ENCODE measurements around the gene POLR2C.

GRCh38 chr16:57514791-57515600 is 52.5 kb downstream of the POLR2C start:
- TF ChIP-seq CTCF (IDR thresholded peaks at IDR 0.05) (no peak), POLR2A (IDR thresholded peaks at IDR 0.05) (no peak), POLR2AphosphoS5 (IDR thresholded peaks at IDR 0.05) (no peak), EP300 (IDR thresholded peaks at IDR 0.05) (no peak)

All from upper lobe of left lung (tissue), 4 donors.